NK-92 (cell line): ENCODE results near the gene FGD5.
"Not testable (repeated sequence)": the region's sequence is repeated elsewhere in the genome, so short reads cannot be mapped to it uniquely, and the experiment has no call there.

ENCODE experiments used
- DNase-seq: peaks from one replicate; lab custom pipeline; 2025; ENCODE audit not compliant: unreplicated experiment; lab: John Stamatoyannopoulos, UW

Gene FGD5

GRCh38 chr3:14805961-14806537 is 12.7 kb upstream of the FGD5 start:
- DNase-seq: no peak

GRCh38 chr3:14806641-14807263 is 12.0 kb upstream of the FGD5 start:
- no peak for DNase-seq

GRCh38 chr3:14808025-14808424 is 10.7 kb upstream of the FGD5 start:
- DNase-seq: no peak

GRCh38 chr3:14808502-14809266 is 10.1 kb upstream of the FGD5 start:
- DNase-seq: no peak

GRCh38 chr3:14809611-14810010 is 9.2 kb upstream of the FGD5 start:
- DNase-seq: not testable (repeated sequence)

- no peak for DNase-seq
Observed at GRCh38 chr3:14810070-14810791, 8.5 kb upstream of the FGD5 start.

GRCh38 chr3:14810801-14811661 is 7.7 kb upstream of the FGD5 start:
- DNase-seq: no peak

GRCh38 chr3:14811684-14812083 is 7.1 kb upstream of the FGD5 start:
- DNase-seq: no peak

GRCh38 chr3:14812196-14812790 is 6.5 kb upstream of the FGD5 start:
- no peak for DNase-seq

GRCh38 chr3:14814411-14814871 is 4.3 kb upstream of the FGD5 start:
- no peak for DNase-seq

- no peak for DNase-seq
Observed at GRCh38 chr3:14816359-14816758, 2.4 kb upstream of the FGD5 start.

- DNase-seq: no peak
Observed at GRCh38 chr3:14819671-14820070, 909 bp downstream of the FGD5 start.

GRCh38 chr3:14820156-14820555 is 1.4 kb downstream of the FGD5 start:
- no peak for DNase-seq

GRCh38 chr3:14821151-14821550 is 2.4 kb downstream of the FGD5 start:
- no peak for DNase-seq

- DNase-seq: no peak
Observed at GRCh38 chr3:14822134-14822533, 3.4 kb downstream of the FGD5 start.

GRCh38 chr3:14822670-14823390 is 4.1 kb downstream of the FGD5 start:
- DNase-seq: no peak

GRCh38 chr3:14823393-14823792 is 4.6 kb downstream of the FGD5 start:
- no peak for DNase-seq

- no peak for DNase-seq
Observed at GRCh38 chr3:14823910-14824629, 5.3 kb downstream of the FGD5 start.

GRCh38 chr3:14824646-14825045 is 5.9 kb downstream of the FGD5 start:
- no peak for DNase-seq
